Hepatocyte (in vitro differentiated cells): ENCODE data around the gene RAET1E. TPM values are rescaled to one million over a fixed set of nuclear protein-coding genes. Genes with fewer than 3 reads are reported as not detected.
A peak's percentile ranks its signal among the peaks of the same experiment; 100 is the strongest.
"Not testable (repeated sequence)": the region's sequence is repeated elsewhere in the genome, so short reads cannot be mapped to it uniquely, and the experiment has no call there.

Source experiments
- DNase-seq: peaks from one replicate; pipeline ENCODE4 v3.0.0-alpha.2; 2016; ENCODE audit warnings: low spot score
- H2AFZ ChIP-seq: fragments of 200-600 bp; sonication (generic); 2 replicates; pipeline ENCODE4 v1.6.0; 2016; ENCODE audit warnings: antibody characterized with exemption, mild to moderate bottlenecking
- H3K27ac ChIP-seq: fragments of 200-600 bp; sonication (generic); 2 replicates; pipeline ENCODE4 v1.5.1; 2016; ENCODE audit warnings: mild to moderate bottlenecking
- H3K27me3 ChIP-seq: fragments of 200-600 bp; sonication (generic); 2 replicates; pipeline ENCODE4 v1.6.1; 2016
- H3K36me3 ChIP-seq: fragments of 200-600 bp; sonication (generic); replicated peaks from 2 replicates; pipeline ENCODE4 v1.5.1; 2016; ENCODE audit warnings: low read depth; ENCODE audit not compliant: insufficient read depth
- H3K4me1 ChIP-seq: fragments of 200-600 bp; sonication (generic); 2 replicates; pipeline ENCODE4 v1.5.1; 2016; ENCODE audit warnings: mild to moderate bottlenecking, moderate library complexity; ENCODE audit not compliant: insufficient read depth
- H3K4me2 ChIP-seq: fragments of 200-600 bp; sonication (generic); 2 replicates; pipeline ENCODE4 v1.6.0; 2016
- H3K4me3 ChIP-seq: fragments of 200-600 bp; sonication (generic); 2 replicates; pipeline ENCODE4 v1.5.1; 2016; ENCODE audit warnings: mild to moderate bottlenecking
- H3K79me2 ChIP-seq: fragments of 200-600 bp; sonication (generic); 2 replicates; pipeline ENCODE4 v1.6.0; 2017; ENCODE audit warnings: mild to moderate bottlenecking
- H3K9me2 ChIP-seq: fragments of 200-600 bp; sonication (generic); replicated peaks from 2 replicates; pipeline ENCODE4 v1.6.0; 2017; ENCODE audit warnings: mild to moderate bottlenecking; ENCODE audit not compliant: insufficient read depth
- H3K9me3 ChIP-seq: fragments of 200-600 bp; sonication (generic); 2 replicates; pipeline ENCODE4 v1.5.1; 2016; ENCODE audit warnings: low read depth, mild to moderate bottlenecking
- H4K20me1 ChIP-seq: fragments of 200-600 bp; sonication (generic); 2 replicates; pipeline ENCODE4 v1.6.0; 2016; ENCODE audit warnings: mild to moderate bottlenecking; ENCODE audit not compliant: insufficient read depth, poor library complexity, severe bottlenecking
- CTCF ChIP-seq: fragments of 200-600 bp; sonication (generic); IDR thresholded peaks from 2 replicates; pipeline ENCODE4 v1.5.1; 2016; ENCODE audit warnings: antibody characterized with exemption, mild to moderate bottlenecking; ENCODE audit not compliant: poor library complexity
- EZH2 ChIP-seq: fragments of 200-600 bp; sonication (generic); IDR thresholded peaks from 2 replicates; pipeline ENCODE4 v1.6.1; 2016; ENCODE audit warnings: antibody characterized with exemption, mild to moderate bottlenecking, borderline replicate concordance
- EZH2phosphoT487 ChIP-seq: fragments of 200-600 bp; sonication (generic); IDR thresholded peaks from one replicate; pipeline ENCODE4 v1.6.1; 2018; ENCODE audit warnings: antibody characterized with exemption, mild to moderate bottlenecking, low read depth, moderate library complexity; ENCODE audit not compliant: unreplicated experiment, severe bottlenecking
- whole genome bisulfite sequencing: methylation state at CpG from one replicate; pipeline ENCODE4 v1.1.6; 2016; ENCODE audit warnings: low lambda C conversion rate; ENCODE audit errors: missing lambda C conversion rate; 5-methylcytosine and 5-hydroxymethylcytosine counted together
- polyA plus RNA-seq: library from polyadenylated mRNA; unstranded; fragments of >200 nt; fragmentation: Nextera tagmentation; extraction: Ambion mirVana; gene quantifications from 2 replicates; pipeline ENCODE4 v1.2.1, GENCODE V29; 2016
- total RNA-seq: library from RNA; depleted of rRNA; stranded (reverse); fragments of >200 nt; gene quantifications from 2 replicates; pipeline ENCODE4 v1.2.3, GENCODE V29; 2014

RAET1E gene
- total and polyA plus RNA-seq, 2 experiments from 2014 or later: not detected

GRCh38 chr6:149939909-149940671, 42.2 kb upstream of the RAET1E start:
- Histone ChIP-seq H3K36me3 (no peaks in the 10 kb centered on the region), H3K9me2 (no peaks in the 10 kb centered on the region), H2AFZ (no peak overlapping the region), H4K20me1 (no peaks in the 10 kb centered on the region), H3K79me2 (no peaks in the 10 kb centered on the region), H3K4me2 (no peak overlapping the region), H3K4me3 (no peak overlapping the region), H3K9me3 (no peaks in the 10 kb centered on the region), H3K27me3 (peaks cover 82% of the 10 kb centered on the region), H3K4me1 (peaks cover 9% of the 10 kb centered on the region), H3K27ac (no peak overlapping the region)
- TF ChIP-seq EZH2phosphoT487 (no peak), EZH2 (no peak), CTCF (no peak)
- no peak for DNase-seq
- 37% methylated on average over 6 of the region's 6 CpGs for WGBS

- no peaks in the 10 kb centered on the region for H3K9me3 ChIP-seq
- H2AFZ ChIP-seq: no peak overlapping the region
- no peaks in the 10 kb centered on the region for H3K36me3 ChIP-seq
- no peak for TF ChIP-seq EZH2
- TF ChIP-seq EZH2phosphoT487: peak; percentile 55
- no peaks in the 10 kb centered on the region for H4K20me1 ChIP-seq
- peaks cover 89% of the 10 kb centered on the region for H3K27me3 ChIP-seq
- no peak overlapping the region for H3K4me3 ChIP-seq
- peaks cover 9% of the 10 kb centered on the region for H3K4me1 ChIP-seq
- H3K79me2 ChIP-seq: no peaks in the 10 kb centered on the region
- no peak for DNase-seq
- peak overlapping the region; percentile 96 for H3K4me2 ChIP-seq
- no peaks in the 10 kb centered on the region for H3K9me2 ChIP-seq
- WGBS: 46% methylated on average over 5 of the region's 5 CpGs
- H3K27ac ChIP-seq: no peak overlapping the region
These were observed 41.4 kb upstream of the RAET1E start for GRCh38 chr6:149939356-149939648.

GRCh38 chr6:149938571-149939355, 40.9 kb upstream of the RAET1E start:
- Histone ChIP-seq H2AFZ (no peak overlapping the region), H3K27me3 (peaks cover 85% of the 10 kb centered on the region)
- 4% methylated on average over 57 of the region's 58 CpGs for WGBS

GRCh38 chr6:149938013-149938570, 40.2 kb upstream of the RAET1E start:
- 7% methylated on average over 17 of the region's 20 CpGs for WGBS
- H3K79me2 ChIP-seq, H4K20me1 ChIP-seq, H3K4me1 ChIP-seq, H3K9me3 ChIP-seq, DNase-seq, H3K9me2 ChIP-seq, H3K27ac ChIP-seq, H2AFZ ChIP-seq, H3K36me3 ChIP-seq: not testable (repeated sequence)
- peaks cover 87% of the 10 kb centered on the region for H3K27me3 ChIP-seq
- peak overlapping the region; percentile 96 for H3K4me2 ChIP-seq
- H3K4me3 ChIP-seq: peak overlapping the region; percentile 35

More at GRCh38 chr6:149938571-149939355, 40.9 kb upstream of the RAET1E start:
- TF ChIP-seq CTCF (no peak), EZH2phosphoT487 (peak; percentile 31), EZH2 (peak; percentile 93)
- Histone ChIP-seq H3K79me2 (no peaks in the 10 kb centered on the region), H3K4me2 (peak overlapping the region; percentile 96), H4K20me1 (no peaks in the 10 kb centered on the region), H3K36me3 (no peaks in the 10 kb centered on the region), H3K27ac (no peak overlapping the region), H3K4me3 (peak overlapping the region; percentile 35), H3K9me2 (no peaks in the 10 kb centered on the region), H3K4me1 (peaks cover 9% of the 10 kb centered on the region), H3K9me3 (no peaks in the 10 kb centered on the region)
- no peak for DNase-seq
